GM21723 (cell line): ENCODE data around the gene LUC7L.
A peak's percentile ranks its signal among the peaks of the same experiment; 100 is the strongest.
"Not testable (repeated sequence)": the region's sequence is repeated elsewhere in the genome, so short reads cannot be mapped to it uniquely, and the experiment has no call there.

Source experiments
- ATAC-seq: cut with Tn5 transposase; IDR thresholded peaks from one replicate; pipeline ENCODE4 v1.9.1; 2021; ENCODE audit warnings: mild to moderate bottlenecking, moderate library complexity; ENCODE audit not compliant: unreplicated experiment

LUC7L gene

DNA sequence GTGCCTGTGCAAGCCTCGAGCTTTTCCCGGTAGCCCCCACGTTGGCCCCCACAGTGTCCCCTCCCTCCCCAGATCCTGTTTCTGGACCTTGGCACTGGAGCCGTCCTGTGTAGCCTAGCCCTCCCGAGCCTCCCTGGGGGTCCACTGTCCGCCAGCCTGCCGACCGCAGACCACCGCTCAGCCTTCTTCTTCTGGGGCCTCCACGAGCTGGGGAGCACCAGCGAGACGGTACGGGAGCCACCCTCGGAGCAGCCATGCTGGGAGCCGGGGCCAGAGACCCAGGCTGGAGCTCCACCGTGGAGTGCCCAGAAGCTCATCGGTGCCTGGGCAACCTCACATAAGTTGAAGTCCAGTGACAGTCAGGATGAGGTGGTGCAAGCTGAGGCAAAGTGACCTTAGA is 34.7 kb upstream of the LUC7L start:
- no peak for ATAC-seq

DNA sequence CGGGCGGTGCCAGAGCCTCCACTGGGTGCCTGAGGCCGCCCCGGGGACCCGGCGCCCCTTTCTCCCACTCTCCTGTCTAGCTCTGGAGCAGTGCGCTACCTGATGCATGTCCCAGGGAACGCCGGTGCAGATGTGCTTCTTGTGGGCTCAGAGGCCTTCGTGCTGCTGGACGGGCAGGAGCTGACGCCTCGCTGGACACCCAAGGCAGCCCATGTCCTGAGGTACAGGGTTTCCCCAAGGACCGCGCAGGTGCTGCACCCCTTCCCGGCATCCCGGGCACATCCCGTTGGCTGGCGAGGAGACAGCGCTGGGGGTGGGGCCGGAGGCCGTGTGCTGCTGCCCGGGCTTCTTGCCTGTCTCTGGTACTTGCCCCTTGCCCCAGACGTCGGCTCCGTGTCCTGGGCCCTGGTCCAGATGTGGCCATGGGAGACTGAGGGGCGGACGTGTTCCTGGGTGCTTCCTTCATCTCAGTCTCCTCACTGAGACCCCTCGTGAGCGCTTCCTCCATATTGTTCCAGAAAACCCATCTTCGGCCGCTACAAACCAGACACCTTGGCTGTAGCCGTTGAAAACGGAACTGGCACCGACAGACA is 34.0 kb upstream of the LUC7L start:
- no peak for ATAC-seq

DNA sequence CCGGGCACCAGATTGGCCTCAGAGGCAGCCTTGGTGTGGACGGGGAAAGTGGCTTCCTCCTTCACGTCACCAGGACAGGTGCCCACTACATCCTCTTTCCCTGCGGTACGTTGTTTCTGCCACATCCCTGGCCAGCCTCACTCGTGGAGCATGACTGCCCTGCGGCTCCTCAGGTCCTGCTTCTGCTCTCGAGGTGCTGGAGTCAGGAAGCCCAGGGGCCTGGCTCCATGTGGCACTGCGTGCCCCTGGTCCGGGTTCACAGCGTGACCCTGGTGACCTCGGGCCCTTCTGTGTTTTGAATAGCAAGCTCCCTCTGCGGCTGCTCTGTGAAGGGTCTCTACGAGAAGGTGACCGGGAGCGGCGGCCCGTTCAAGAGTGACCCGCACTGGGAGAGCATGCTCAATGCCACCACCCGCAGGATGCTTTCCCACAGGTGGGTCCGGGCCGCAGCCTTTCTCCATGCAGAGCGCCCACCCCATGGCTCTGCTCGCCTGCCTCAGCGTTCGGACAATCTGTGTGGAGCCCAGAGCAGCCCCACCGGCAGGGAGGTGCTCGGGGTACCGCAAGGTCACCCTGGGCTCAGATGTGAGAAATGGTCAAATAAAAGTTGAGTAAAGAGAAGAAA is 33.0 kb upstream of the LUC7L start:
- no peak for ATAC-seq

DNA sequence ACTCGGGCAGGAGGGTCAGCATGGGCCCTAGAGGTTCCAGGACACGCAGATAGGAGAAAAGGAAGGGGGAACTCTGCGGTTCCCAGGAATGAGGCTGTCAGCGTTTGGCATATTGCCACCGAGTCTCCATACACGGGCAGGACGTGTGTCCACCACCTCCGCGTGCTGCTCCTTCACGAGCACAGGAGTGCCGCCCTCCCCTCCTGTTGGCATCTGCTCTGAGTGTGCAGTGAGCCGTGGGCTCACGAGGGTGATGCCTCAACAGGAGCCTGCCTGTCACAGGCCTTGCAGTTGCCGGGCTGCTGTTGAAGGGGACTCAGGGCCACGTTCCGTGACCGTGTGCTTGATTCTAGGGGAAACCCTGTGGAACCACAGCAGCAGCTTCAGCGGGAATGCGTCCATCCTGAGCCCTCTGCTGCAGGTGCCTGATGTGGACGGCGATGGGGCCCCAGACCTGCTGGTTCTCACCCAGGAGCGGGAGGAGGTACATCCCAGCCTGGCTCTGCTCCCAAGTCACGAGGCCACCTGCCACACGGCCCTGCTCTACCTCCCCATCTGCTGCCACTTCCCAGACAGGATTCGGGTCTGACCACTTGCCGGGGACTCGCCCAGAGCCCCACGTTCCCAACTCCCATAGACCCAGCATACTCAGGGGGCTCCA is 31.9 kb upstream of the LUC7L start:
- ATAC-seq: no peak

GRCh38 chr16:260326-260725 is 31.1 kb upstream of the LUC7L start:
- ATAC-seq: no peak

DNA sequence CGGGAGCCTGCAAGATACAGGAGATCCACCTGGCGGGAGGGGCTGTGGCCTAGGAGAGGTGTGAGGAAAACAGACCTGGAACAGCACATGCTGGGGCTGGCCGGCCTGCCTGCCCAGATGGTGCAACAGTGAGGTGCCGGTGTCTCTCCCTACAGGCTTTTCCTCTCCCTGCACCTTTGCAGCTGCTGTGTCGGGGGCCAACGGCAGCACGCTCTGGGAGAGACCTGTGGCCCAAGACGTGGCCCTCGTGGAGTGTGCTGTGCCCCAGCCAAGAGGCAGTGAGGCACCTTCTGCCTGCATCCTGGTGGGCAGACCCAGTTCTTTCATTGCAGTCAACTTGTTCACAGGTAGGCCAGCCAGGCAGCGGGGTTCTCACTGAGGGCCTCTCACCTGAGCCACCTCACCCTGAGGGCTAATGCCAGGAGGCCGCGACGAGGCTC is 30.6 kb upstream of the LUC7L start:
- no peak for ATAC-seq

GRCh38 chr16:259226-259625 is 30.0 kb upstream of the LUC7L start:
- ATAC-seq: no peak

- ATAC-seq: not testable (repeated sequence)
Measured at GRCh38 chr16:258091-258490, 28.8 kb upstream of the LUC7L start.

GRCh38 chr16:255183-255582 is 25.9 kb upstream of the LUC7L start:
- ATAC-seq: no peak

- no peak for ATAC-seq
Measured at GRCh38 chr16:254461-254860, 25.2 kb upstream of the LUC7L start.

GRCh38 chr16:253833-254232 is 24.6 kb upstream of the LUC7L start:
- no peak for ATAC-seq

GRCh38 chr16:252366-253337 is 23.4 kb upstream of the LUC7L start:
- no peak for ATAC-seq

- ATAC-seq: no peak
Measured at GRCh38 chr16:249431-249830, 20.2 kb upstream of the LUC7L start.

DNA sequence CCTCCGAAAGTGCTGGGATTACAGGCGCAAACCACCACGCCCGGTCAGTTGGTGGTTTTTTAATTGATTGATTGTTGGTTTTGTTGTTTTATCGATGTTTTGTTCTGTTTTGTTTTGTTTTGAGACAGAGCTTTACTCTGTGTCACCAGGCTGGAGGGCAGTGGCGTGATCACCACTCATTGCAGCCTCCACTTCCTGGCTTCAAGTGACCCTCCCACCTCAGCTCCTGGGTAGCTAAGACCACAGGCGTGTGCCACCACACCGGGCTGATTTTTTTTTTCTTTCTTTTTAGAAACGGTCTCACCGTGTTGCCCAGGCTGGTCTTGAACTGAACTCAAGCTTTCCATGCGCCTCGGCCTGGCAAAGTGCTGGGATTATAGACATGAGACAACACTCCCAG is 17.8 kb upstream of the LUC7L start:
- ATAC-seq: no peak

DNA sequence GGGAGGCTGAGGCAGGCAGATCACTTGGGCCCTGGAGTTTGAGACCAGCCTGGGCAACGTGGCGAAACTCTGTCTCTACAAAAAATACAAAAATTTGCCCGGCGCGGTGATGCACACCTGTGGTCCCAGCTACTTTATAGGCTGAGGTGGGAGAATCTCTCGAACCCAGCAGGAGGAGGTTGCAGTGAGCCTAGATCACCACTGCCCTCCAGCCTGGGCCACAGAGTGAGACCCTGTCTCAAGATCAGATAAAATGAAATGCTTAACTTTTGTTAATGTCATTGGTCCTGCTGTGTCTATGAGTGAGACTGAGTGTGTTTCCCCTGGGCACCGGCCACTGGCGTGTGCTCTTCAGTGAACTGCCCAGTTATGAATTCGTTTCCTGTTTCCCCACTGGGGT is 15.9 kb upstream of the LUC7L start:
- ATAC-seq: no peak

GRCh38 chr16:243348-243747 is 14.1 kb upstream of the LUC7L start:
- no peak for ATAC-seq

DNA sequence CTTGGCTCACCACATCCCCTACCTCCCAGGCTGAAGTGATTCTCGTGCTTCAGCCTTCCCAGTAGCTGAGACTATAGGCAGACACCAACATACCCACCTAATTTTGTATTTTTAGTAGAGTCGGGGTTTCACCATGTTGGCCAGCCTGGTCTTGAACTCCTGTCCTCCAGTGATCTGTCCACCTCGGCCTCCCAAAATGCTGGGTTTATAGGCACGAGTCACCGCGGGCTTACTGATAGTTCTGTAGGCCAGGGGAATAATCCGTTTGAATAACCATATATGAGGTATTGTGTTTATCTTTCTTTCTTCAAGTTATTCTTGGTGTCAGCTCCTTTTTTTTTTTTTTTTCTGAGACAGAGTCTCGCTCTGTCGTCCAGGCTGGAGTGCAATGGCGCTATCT is 13.0 kb upstream of the LUC7L start:
- ATAC-seq: no peak

DNA sequence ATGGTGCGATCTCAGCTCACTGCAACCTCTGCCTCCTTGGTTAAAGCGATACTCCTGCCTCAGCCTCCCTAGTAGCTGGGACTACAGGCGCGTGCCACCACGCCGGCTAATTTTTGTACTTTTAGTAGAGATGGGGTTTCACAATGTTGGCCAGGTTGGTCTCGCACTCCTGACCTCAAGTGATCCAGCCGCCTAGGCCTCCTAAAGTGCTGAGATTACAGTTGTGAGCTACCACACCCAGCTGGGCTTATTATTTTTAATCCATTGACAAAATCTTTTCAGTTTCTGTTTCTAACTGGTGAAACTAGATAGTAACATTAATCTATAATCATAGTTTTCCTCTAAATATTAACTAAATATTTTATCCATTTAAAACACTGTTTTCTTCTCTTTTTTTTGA is 11.3 kb upstream of the LUC7L start:
- no peak for ATAC-seq

- no peak for ATAC-seq
Measured at GRCh38 chr16:239948-240277, 10.7 kb upstream of the LUC7L start.

DNA sequence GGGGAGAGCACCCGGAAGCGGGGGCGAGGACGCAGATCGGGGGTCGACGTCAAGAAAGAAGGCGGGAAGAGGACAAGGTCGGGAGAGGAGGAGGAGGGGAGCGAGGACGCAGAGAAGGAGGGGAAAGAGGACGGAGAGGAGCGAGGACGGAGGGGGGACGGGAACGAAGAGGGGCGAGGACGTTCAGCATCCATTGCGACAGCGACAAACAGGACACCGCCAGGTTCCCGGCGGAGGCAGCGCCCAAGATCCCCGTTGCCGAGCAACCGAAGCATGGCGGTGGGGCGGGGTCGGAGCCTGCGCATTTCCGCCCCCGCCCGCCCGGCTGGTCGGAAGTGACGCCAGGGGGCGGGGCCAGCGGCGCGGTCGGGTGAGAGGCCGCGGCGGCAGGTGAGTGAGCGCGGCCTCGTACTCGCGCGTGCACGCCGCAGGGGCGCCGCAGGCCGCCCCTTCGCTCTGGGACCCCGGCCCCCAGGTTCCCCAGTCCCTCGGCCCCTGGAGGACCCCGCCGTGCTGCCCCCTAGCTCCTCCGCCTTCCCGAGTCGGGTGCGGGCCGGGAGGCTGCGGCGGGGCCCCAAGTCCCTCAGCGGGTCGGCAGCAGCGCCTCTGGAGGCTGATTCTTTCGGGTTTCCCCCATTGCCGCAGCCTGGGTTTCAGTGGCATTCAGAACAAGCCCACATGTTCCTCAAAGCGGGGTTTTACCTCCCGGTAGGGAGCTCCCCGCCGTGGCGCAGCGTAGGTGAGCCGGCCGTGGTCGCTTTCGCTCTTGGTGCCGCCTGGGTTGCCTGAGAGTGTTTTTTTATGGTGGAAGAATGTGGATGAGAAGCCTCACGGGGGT is 5.4 kb upstream of the LUC7L start, which contains the start of gene FAM234A:
Gene FAM234A, plus strand, starts transcription at position 354 of the 838 bp plus-strand sequence. CDS start 19,593 bp downstream, outside the sequence.
- peak; percentile 83 for ATAC-seq
